ENCODE results near the gene FOXO6.

The FOXO6 gene

GRCh38 chr1:41412748-41413147 is 51.5 kb downstream of the FOXO6 start:
- DNase-seq (ENCODE audit: extremely low read depth, low read depth), result no peak
- no peak for TF ChIP-seq CTCF (IDR thresholded peaks at IDR 0.05; ENCODE audit: low read depth, low read length)

GRCh38 chr1:41413748-41414281 is 52.6 kb downstream of the FOXO6 start:
- no peak for TF ChIP-seq CTCF (IDR thresholded peaks at IDR 0.05; ENCODE audit: low read depth, low read length)
- DNase-seq (ENCODE audit: extremely low read depth, low read depth), result no peak

- no peak for TF ChIP-seq CTCF (IDR thresholded peaks at IDR 0.05; ENCODE audit: low read depth, low read length)
- DNase-seq (ENCODE audit: extremely low read depth, low read depth), result no peak
These were observed 53.1 kb downstream of the FOXO6 start for GRCh38 chr1:41414296-41414695.

- no peak for TF ChIP-seq CTCF (IDR thresholded peaks at IDR 0.05; ENCODE audit: low read depth, low read length)
These were observed 53.6 kb downstream of the FOXO6 start for GRCh38 chr1:41414716-41415306.

GRCh38 chr1:41416081-41416480 is 54.8 kb downstream of the FOXO6 start:
- no peak for TF ChIP-seq CTCF (IDR thresholded peaks at IDR 0.05; ENCODE audit: low read depth, low read length)
- no peak for DNase-seq (ENCODE audit: extremely low read depth, low read depth)

More at GRCh38 chr1:41414716-41415306, 53.6 kb downstream of the FOXO6 start:
- no peak for DNase-seq (ENCODE audit: extremely low read depth, low read depth)

GRCh38 chr1:41416552-41417334 is 55.5 kb downstream of the FOXO6 start:
- peak; percentile 96 for TF ChIP-seq CTCF (IDR thresholded peaks at IDR 0.05; ENCODE audit: low read depth, low read length)
- DNase-seq (ENCODE audit: extremely low read depth, low read depth), result peak; percentile 29

- no peak for TF ChIP-seq CTCF (IDR thresholded peaks at IDR 0.05; ENCODE audit: low read depth, low read length)
- DNase-seq (ENCODE audit: extremely low read depth, low read depth), result no peak
These were observed 56.1 kb downstream of the FOXO6 start for GRCh38 chr1:41417335-41417682.
